ENCODE measurements around the gene SNX27.

DNA sequence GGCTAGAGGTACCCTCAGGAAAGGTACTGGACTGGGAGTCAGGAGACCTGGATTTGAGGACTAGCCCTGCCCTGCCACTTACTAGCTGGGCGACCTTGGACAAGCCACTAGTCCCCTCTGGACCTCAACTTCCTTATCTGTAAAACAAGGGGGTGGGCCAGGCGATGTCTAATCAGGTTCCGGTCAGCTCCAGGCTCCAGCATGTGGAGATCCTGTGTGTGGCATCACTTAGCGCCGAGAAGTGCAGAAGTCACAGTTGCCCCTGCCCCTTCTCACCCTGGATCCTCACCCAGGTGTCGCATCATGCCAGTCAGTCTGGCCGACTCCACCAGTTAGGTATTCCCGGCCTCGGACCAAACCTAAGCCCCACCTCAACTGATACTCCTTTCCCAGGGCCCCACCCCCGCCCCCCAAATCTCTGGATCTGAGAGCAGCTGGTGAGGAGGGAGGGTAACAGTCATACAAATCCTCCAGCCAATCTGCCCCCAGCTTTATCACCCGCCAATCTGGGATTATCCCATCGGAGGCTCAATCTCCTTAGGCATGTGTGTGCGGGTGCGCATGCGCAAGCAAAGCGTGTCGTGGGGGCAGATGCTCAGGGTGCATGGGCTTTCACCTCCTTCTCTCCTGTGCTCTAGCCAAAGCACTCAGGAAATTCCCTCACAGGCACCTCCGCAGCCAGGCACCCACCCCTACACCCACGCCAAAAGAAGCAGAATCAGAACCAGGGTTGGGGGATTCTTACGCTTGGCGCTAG is 99.4 kb downstream of the SNX27 start:
- TF ChIP-seq, protein P1, sequence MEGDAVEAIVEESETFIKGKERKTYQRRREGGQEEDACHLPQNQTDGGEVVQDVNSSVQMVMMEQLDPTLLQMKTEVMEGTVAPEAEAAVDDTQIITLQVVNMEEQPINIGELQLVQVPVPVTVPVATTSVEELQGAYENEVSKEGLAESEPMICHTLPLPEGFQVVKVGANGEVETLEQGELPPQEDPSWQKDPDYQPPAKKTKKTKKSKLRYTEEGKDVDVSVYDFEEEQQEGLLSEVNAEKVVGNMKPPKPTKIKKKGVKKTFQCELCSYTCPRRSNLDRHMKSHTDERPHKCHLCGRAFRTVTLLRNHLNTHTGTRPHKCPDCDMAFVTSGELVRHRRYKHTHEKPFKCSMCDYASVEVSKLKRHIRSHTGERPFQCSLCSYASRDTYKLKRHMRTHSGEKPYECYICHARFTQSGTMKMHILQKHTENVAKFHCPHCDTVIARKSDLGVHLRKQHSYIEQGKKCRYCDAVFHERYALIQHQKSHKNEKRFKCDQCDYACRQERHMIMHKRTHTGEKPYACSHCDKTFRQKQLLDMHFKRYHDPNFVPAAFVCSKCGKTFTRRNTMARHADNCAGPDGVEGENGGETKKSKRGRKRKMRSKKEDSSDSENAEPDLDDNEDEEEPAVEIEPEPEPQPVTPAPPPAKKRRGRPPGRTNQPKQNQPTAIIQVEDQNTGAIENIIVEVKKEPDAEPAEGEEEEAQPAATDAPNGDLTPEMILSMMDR (IDR thresholded peaks at IDR 0.05): no peak
- TF ChIP-seq EZH2 (IDR thresholded peaks at IDR 0.05; ENCODE audit: borderline replicate concordance, insufficient read depth, low read depth, low read length, poor library complexity, severe bottlenecking): no peak

All from B cell (primary cell).